Astrocyte (in vitro differentiated cells and primary cell): ENCODE measurements around the gene P2RX1. TPM values are rescaled to one million over a fixed set of nuclear protein-coding genes. Genes with fewer than 3 reads are reported as not detected.
"Not testable (repeated sequence)": the region's sequence is repeated elsewhere in the genome, so short reads cannot be mapped to it uniquely, and the experiment has no call there.

ENCODE experiments used
- DNase-seq: peaks from one replicate; pipeline ENCODE4 v3.0.0-alpha.2; 2010; ENCODE audit warnings: low read depth
- FAIRE-seq: peaks from 2 replicates; lab custom pipeline; 2011; peaks lifted over from hg19 to GRCh38; lab: Jason Lieb, UNC
- H2AFZ ChIP-seq: 2 replicates; pipeline ENCODE4 v1.6.0; 2012; ENCODE audit warnings: low read depth, low read length, inconsistent platforms
- H3K27ac ChIP-seq: 2 replicates; pipeline ENCODE4 v1.5.1; 2011; ENCODE audit warnings: low read depth, low read length, inconsistent platforms
- H3K27me3 ChIP-seq: 2 replicates; pipeline ENCODE4 v1.6.0; 2011; ENCODE audit warnings: low read length, inconsistent platforms; ENCODE audit not compliant: insufficient read depth
- H3K36me3 ChIP-seq: 2 replicates; pipeline ENCODE4 v1.5.1; 2011; ENCODE audit warnings: low read length, inconsistent platforms; ENCODE audit not compliant: insufficient read depth
- H3K4me1 ChIP-seq: 2 replicates; pipeline ENCODE4 v1.5.1; 2011; ENCODE audit warnings: low read length, inconsistent platforms; ENCODE audit not compliant: insufficient read depth
- H3K4me2 ChIP-seq: 2 replicates; pipeline ENCODE4 v1.6.0; 2012; ENCODE audit warnings: low read length, inconsistent platforms
- H3K4me3 ChIP-seq: 2 replicates; pipeline ENCODE4 v1.5.1; 2011; ENCODE audit warnings: low read depth, mild to moderate bottlenecking, low read length, inconsistent platforms; ENCODE audit not compliant: insufficient read depth
- H3K79me2 ChIP-seq: 2 replicates; pipeline ENCODE4 v1.6.0; 2012; ENCODE audit warnings: mild to moderate bottlenecking, low read length, inconsistent platforms; ENCODE audit not compliant: insufficient read depth
- H3K9ac ChIP-seq: 2 replicates; pipeline ENCODE4 v1.6.0; 2012; ENCODE audit warnings: mild to moderate bottlenecking, low read length, inconsistent platforms
- H3K9me3 ChIP-seq: 2 replicates; pipeline ENCODE4 v1.5.1; 2012; ENCODE audit warnings: low read depth, mild to moderate bottlenecking, low read length, inconsistent platforms; ENCODE audit not compliant: insufficient read depth
- H4K20me1 ChIP-seq: 2 replicates; pipeline ENCODE4 v1.6.0; 2012; ENCODE audit warnings: low read length, inconsistent platforms; ENCODE audit not compliant: insufficient read depth
- H3K27ac Mint-ChIP-seq: one replicate; pipeline ENCODE4 v1.8.0; 2021; ENCODE audit warnings: mild to moderate bottlenecking, mixed read lengths; ENCODE audit not compliant: unreplicated experiment
- H3K27me3 Mint-ChIP-seq: one replicate; pipeline ENCODE4 v1.8.0; 2021; ENCODE audit warnings: low read depth, mixed read lengths; ENCODE audit not compliant: unreplicated experiment
- H3K36me3 Mint-ChIP-seq: one replicate; pipeline ENCODE4 v1.8.0; 2021; ENCODE audit warnings: low read depth, mixed read lengths; ENCODE audit not compliant: unreplicated experiment
- H3K4me1 Mint-ChIP-seq: one replicate; pipeline ENCODE4 v1.8.0; 2021; ENCODE audit warnings: low read depth, mixed read lengths; ENCODE audit not compliant: unreplicated experiment
- H3K4me3 Mint-ChIP-seq: one replicate; pipeline ENCODE4 v1.8.0; 2021; ENCODE audit warnings: mild to moderate bottlenecking, moderate library complexity, mixed read lengths; ENCODE audit not compliant: unreplicated experiment
- H3K9me3 Mint-ChIP-seq: one replicate; pipeline ENCODE4 v1.8.0; 2021; ENCODE audit warnings: mild to moderate bottlenecking, mixed read lengths; ENCODE audit not compliant: unreplicated experiment
- EZH2 ChIP-seq: IDR thresholded peaks from 2 replicates; pipeline ENCODE4 v1.6.1; 2012; ENCODE audit warnings: mild to moderate bottlenecking, low read length, inconsistent platforms; ENCODE audit not compliant: insufficient read depth
- total RNA-seq: library from RNA; stranded (reverse); gene quantifications from 2 replicates; pipeline ENCODE4 v1.2.1, GENCODE V29; 2021
- TF ChIP-seq, protein P1 (sequence below): IDR thresholded peaks from 2 replicates; pipeline ENCODE4 v1.5.1; 2011; ENCODE audit warnings: low read depth, mild to moderate bottlenecking, inconsistent platforms, low read length, moderate library complexity; ENCODE audit not compliant: insufficient read depth

P2RX1 gene
- total RNA-seq, 1 donor from 2014 or later = not detected

DNA sequence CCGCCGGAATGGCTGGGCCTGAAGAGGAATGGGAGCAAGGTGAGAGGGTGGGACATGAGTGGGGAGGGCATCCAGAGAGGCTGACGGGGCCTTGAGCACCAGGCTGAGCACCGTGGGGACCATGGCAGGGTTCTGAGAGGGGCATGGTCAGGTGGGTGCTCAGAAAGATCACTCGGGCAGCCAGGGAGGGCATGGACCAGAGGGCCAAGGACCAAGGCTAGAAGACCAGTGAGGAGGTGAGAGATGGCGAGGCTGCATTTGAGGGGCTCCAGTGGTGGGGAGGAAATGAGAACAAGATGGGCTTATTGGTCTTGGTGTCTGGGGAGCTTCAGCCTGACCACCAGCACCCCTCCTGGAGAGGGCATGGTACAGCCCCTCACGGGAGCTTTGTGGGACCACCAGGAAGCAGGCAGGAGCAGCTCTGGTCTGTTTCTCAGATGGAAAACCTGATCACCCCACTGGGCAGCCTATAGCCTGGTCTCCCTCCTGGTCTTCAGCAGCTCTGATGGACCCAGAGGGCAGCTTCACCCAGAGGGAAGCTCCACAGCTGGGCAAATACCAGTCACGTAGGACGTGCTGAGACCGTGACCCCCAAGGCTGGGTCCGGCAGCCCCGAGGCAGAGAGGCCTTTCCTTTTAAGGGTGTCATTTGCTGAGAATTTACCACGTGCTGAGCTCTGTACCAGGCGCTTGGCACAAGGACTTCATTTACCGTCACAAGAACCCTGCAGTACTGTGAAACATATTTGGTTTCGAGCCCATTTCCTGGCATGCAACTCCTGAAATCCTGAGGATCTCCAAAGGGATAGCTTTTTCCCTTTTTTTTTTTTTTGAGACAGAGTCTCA, 58.8 kb downstream of the P2RX1 start:
- FAIRE-seq (no peak), DNase-seq (no peak)
- Histone ChIP-seq H3K27me3 (no peaks in the 10 kb centered on the region), H3K4me1 (no peaks in the 10 kb centered on the region), H4K20me1 (no peaks in the 10 kb centered on the region), H3K36me3 (peaks cover 2% of the 10 kb centered on the region), H3K27ac (no peak overlapping the region), H3K4me3 (no peak overlapping the region), H3K9me3 (no peaks in the 10 kb centered on the region), H2AFZ (no peak overlapping the region), H3K79me2 (no peaks in the 10 kb centered on the region), H3K4me2 (no peak overlapping the region), H3K9ac (no peak overlapping the region)
- H3K9me3 Mint-ChIP-seq = peaks cover 2% of the 10 kb centered on the region
- H3K4me3 Mint-ChIP-seq = no peak overlapping the region
- TF ChIP-seq, protein P1, sequence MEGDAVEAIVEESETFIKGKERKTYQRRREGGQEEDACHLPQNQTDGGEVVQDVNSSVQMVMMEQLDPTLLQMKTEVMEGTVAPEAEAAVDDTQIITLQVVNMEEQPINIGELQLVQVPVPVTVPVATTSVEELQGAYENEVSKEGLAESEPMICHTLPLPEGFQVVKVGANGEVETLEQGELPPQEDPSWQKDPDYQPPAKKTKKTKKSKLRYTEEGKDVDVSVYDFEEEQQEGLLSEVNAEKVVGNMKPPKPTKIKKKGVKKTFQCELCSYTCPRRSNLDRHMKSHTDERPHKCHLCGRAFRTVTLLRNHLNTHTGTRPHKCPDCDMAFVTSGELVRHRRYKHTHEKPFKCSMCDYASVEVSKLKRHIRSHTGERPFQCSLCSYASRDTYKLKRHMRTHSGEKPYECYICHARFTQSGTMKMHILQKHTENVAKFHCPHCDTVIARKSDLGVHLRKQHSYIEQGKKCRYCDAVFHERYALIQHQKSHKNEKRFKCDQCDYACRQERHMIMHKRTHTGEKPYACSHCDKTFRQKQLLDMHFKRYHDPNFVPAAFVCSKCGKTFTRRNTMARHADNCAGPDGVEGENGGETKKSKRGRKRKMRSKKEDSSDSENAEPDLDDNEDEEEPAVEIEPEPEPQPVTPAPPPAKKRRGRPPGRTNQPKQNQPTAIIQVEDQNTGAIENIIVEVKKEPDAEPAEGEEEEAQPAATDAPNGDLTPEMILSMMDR = no peak
- TF ChIP-seq EZH2 = no peak
- H3K36me3 Mint-ChIP-seq = peaks cover 10% of the 10 kb centered on the region
- no peak overlapping the region for H3K27ac Mint-ChIP-seq
- H3K27me3 Mint-ChIP-seq = peaks cover 13% of the 10 kb centered on the region
- no peaks in the 10 kb centered on the region for H3K4me1 Mint-ChIP-seq

DNA sequence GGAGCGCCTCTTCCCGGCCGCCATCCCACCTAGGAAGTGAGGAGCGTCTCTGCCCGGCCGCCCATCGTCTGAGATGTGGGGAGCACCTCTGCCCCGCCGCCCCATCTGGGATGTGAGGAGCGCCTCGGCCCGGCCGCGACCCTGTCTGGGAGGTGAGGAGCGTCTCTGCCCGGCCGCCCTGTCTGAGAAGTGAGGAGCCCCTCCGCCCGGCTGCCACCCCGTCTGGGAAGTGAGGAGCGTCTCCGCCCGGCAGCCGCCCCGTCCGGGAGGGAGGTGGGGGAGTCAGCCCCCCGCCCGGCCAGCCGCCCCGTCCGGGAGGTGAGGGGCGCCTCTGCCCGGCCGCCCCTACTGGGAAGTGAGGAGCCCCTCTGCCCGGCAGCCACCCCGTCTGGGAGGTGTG, 62.1 kb downstream of the P2RX1 start:
- not testable (repeated sequence) for H3K27ac Mint-ChIP-seq, H3K36me3 ChIP-seq, H3K79me2 ChIP-seq, H3K9me3 Mint-ChIP-seq, FAIRE-seq, H3K9me3 ChIP-seq, H2AFZ ChIP-seq, H3K4me3 ChIP-seq, H4K20me1 ChIP-seq, H3K27me3 ChIP-seq, H3K27ac ChIP-seq, H3K4me2 ChIP-seq, DNase-seq, H3K4me3 Mint-ChIP-seq, H3K4me1 Mint-ChIP-seq, H3K9ac ChIP-seq, H3K4me1 ChIP-seq, H3K36me3 Mint-ChIP-seq
- peaks cover 33% of the 10 kb centered on the region for H3K27me3 Mint-ChIP-seq

DNA sequence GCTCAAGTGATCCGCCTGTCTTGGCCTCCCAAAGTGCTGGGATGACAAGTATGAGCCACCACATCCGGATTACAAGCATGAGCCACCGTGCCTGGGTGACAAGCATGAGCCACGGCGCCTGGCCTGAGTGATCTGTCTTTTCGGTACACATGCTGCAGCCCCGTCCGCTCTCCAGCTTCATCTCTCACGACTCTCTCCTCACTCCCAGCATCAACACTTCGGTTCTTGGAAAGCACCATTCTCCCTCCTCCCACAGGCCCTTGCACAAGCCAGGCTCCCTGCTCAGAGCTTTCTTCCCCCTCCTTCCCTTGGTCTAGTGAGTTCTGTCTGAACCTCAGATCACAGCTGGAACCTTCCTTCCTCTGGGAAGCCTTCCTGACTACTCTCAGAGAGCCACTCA, 63.7 kb downstream of the P2RX1 start:
- Histone ChIP-seq H3K36me3 (no peaks in the 10 kb centered on the region), H3K9ac (no peak overlapping the region), H3K4me2 (no peak overlapping the region), H3K9me3 (no peaks in the 10 kb centered on the region), H3K79me2 (no peaks in the 10 kb centered on the region), H4K20me1 (no peaks in the 10 kb centered on the region), H2AFZ (no peak overlapping the region), H3K27me3 (no peaks in the 10 kb centered on the region), H3K27ac (no peak overlapping the region), H3K4me3 (no peak overlapping the region), H3K4me1 (no peaks in the 10 kb centered on the region)
- H3K36me3 Mint-ChIP-seq = no peaks in the 10 kb centered on the region
- no peak overlapping the region for H3K27ac Mint-ChIP-seq
- no peak overlapping the region for H3K4me3 Mint-ChIP-seq
- peaks cover 36% of the 10 kb centered on the region for H3K27me3 Mint-ChIP-seq
- FAIRE-seq = no peak
- TF ChIP-seq EZH2 = no peak
- TF ChIP-seq, protein P1 = no peak
- H3K4me1 Mint-ChIP-seq = peaks cover 4% of the 10 kb centered on the region
- DNase-seq = no peak
- peaks cover 2% of the 10 kb centered on the region for H3K9me3 Mint-ChIP-seq
